ENCODE measurements around the gene CEMIP2.

The CEMIP2 gene

DNA sequence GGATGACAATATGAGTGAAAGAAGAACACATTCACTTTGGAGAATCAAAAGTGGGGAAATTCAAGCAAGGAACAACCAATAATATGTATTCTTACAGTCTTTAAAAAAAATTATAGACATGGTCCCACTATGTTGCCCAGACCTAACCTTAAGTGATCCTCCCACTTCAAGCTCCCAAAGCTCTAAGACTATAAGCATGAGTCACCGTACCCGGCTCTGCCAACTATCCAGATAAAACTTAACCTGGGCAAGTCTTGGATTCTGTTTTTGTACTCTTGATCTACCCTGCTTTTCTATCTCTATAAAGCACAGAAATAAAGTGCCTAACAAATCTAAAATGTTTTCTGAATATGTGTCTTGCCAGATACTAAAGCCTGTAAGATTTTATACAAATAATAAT lies 30.9 kb downstream of the CEMIP2 start:
- Histone ChIP-seq H2BK12ac (ENCODE audit: low read length) (no peak overlapping the region), H3K9me3 (ENCODE audit: insufficient read depth, low read depth, low read length) (no peaks in the 10 kb centered on the region), H2BK120ac (ENCODE audit: insufficient read depth, low read length, poor library complexity) (no peak overlapping the region), H3K4me1 (ENCODE audit: control insufficient read depth in 1 of 2, insufficient read depth in 2 of 2, low read length in 2 of 2) (peaks cover 2 to 9% of the 10 kb centered on the region in 2 experiments), H2AFZ (ENCODE audit: insufficient read depth, low read length, poor library complexity) (no peak overlapping the region), H3K36me3 (ENCODE audit: control insufficient read depth in 1 of 2, insufficient read depth in 2 of 2, low read length in 2 of 2) (peaks cover 19 to 26% of the 10 kb centered on the region in 2 experiments), H3K18ac (ENCODE audit: low read length) (no peak overlapping the region), H3K79me2 (ENCODE audit: control insufficient read depth, insufficient read depth, low read length, poor library complexity) (peaks cover 5% of the 10 kb centered on the region), H2BK5ac (ENCODE audit: low read depth, low read length, poor library complexity) (no peak overlapping the region), H3K79me1 (ENCODE audit: low read length) (peaks cover 12% of the 10 kb centered on the region), H2AK5ac (ENCODE audit: low read length) (no peak overlapping the region), H3K27ac (ENCODE audit: low read depth, low read length) (no peak overlapping the region), H4K91ac (ENCODE audit: low read depth, low read length) (no peak overlapping the region), H3K14ac (ENCODE audit: low read length) (no peak overlapping the region), H4K12ac (ENCODE audit: low read depth, low read length) (no peak overlapping the region), H4K8ac (ENCODE audit: low read depth, low read length) (no peak overlapping the region), H3K4ac (ENCODE audit: low read depth, low read length) (no peak overlapping the region), H3K27me3 (ENCODE audit: insufficient read depth, low read length) (no peaks in the 10 kb centered on the region), H3K23ac (ENCODE audit: low read length) (no peak overlapping the region), H3K9ac (ENCODE audit: low read length) (no peak overlapping the region), H3K4me2 (ENCODE audit: low read length) (no peak overlapping the region), H3K4me3 (ENCODE audit: low read depth, low read length) (no peak overlapping the region)
- no CpG with 5 or more reads among the region's 2 CpGs for WGBS (ENCODE audit: extremely low coverage, insufficient coverage, insufficient read length)
- no peak for DNase-seq

GRCh38 chr9:71736236-71736635 lies 32.1 kb downstream of the CEMIP2 start:
- H3K4ac ChIP-seq (ENCODE audit: low read depth, low read length) = no peak overlapping the region
- no peak overlapping the region for H3K4me2 ChIP-seq (ENCODE audit: low read length)
- H3K9ac ChIP-seq (ENCODE audit: low read length) = no peak overlapping the region
- no peak overlapping the region for H4K8ac ChIP-seq (ENCODE audit: low read depth, low read length)
- H2BK5ac ChIP-seq (ENCODE audit: low read depth, low read length, poor library complexity) = no peak overlapping the region
- no peak overlapping the region for H3K23ac ChIP-seq (ENCODE audit: low read length)
- no peak overlapping the region for H2BK12ac ChIP-seq (ENCODE audit: low read length)
- peaks cover 21 to 29% of the 10 kb centered on the region in 2 experiments for H3K36me3 ChIP-seq (ENCODE audit: control insufficient read depth in 1 of 2, insufficient read depth in 2 of 2, low read length in 2 of 2)
- H3K18ac ChIP-seq (ENCODE audit: low read length) = no peak overlapping the region
- H2AFZ ChIP-seq (ENCODE audit: insufficient read depth, low read length, poor library complexity) = no peak overlapping the region
- WGBS (ENCODE audit: extremely low coverage, insufficient coverage, insufficient read length) = no CpG with 5 or more reads among the region's 4 CpGs
- H4K12ac ChIP-seq (ENCODE audit: low read depth, low read length) = no peak overlapping the region
- H3K9me3 ChIP-seq (ENCODE audit: insufficient read depth, low read depth, low read length) = no peaks in the 10 kb centered on the region
- peaks cover 14% of the 10 kb centered on the region for H3K79me1 ChIP-seq (ENCODE audit: low read length)
- H3K14ac ChIP-seq (ENCODE audit: low read length) = no peak overlapping the region
- H3K79me2 ChIP-seq (ENCODE audit: control insufficient read depth, insufficient read depth, low read length, poor library complexity) = peaks cover 5% of the 10 kb centered on the region
- H3K4me3 ChIP-seq (ENCODE audit: low read depth, low read length) = no peak overlapping the region
- no peak overlapping the region for H4K91ac ChIP-seq (ENCODE audit: low read depth, low read length)
- no peak overlapping the region for H2BK120ac ChIP-seq (ENCODE audit: insufficient read depth, low read length, poor library complexity)
- H2AK5ac ChIP-seq (ENCODE audit: low read length) = no peak overlapping the region
- no peaks in the 10 kb centered on the region for H3K27me3 ChIP-seq (ENCODE audit: insufficient read depth, low read length)
- no peak overlapping the region for H3K27ac ChIP-seq (ENCODE audit: low read depth, low read length)
- H3K4me1 ChIP-seq (ENCODE audit: control insufficient read depth in 1 of 2, insufficient read depth in 2 of 2, low read length in 2 of 2) = peaks cover 2 to 9% of the 10 kb centered on the region in 2 experiments
- peak; percentile 61 to 74 for DNase-seq

DNA sequence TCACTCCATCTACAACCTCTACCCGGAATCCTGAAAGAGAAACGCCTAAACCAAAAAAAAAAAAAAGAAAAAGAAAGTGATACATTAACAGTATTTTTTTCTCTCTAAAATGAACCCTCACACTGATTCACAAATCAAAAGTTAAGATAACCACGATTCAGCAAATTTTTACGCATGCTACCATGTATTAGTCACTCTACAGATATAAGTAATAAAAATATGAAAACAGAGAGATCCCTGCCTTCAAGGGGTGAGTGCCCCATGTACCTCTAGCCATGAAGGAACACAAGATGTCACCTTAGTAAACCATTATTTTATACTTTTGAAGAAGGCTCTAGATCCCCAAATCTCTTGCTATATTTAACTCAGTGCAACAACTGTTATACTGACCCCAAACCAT lies 33.4 kb downstream of the CEMIP2 start:
- no CpG with 5 or more reads among the region's 4 CpGs for WGBS (ENCODE audit: extremely low coverage, insufficient coverage, insufficient read length)
- H4K91ac ChIP-seq (ENCODE audit: low read depth, low read length) = no peak overlapping the region
- H3K4me1 ChIP-seq (ENCODE audit: control insufficient read depth in 1 of 2, insufficient read depth in 2 of 2, low read length in 2 of 2) = peaks cover 4 to 12% of the 10 kb centered on the region in 2 experiments
- no peak overlapping the region for H4K12ac ChIP-seq (ENCODE audit: low read depth, low read length)
- H4K8ac ChIP-seq (ENCODE audit: low read depth, low read length) = no peak overlapping the region
- peaks cover 20 to 31% of the 10 kb centered on the region in 2 experiments for H3K36me3 ChIP-seq (ENCODE audit: control insufficient read depth in 1 of 2, insufficient read depth in 2 of 2, low read length in 2 of 2)
- no peak overlapping the region for H2BK120ac ChIP-seq (ENCODE audit: insufficient read depth, low read length, poor library complexity)
- H3K79me2 ChIP-seq (ENCODE audit: control insufficient read depth, insufficient read depth, low read length, poor library complexity) = peaks cover 6% of the 10 kb centered on the region
- no peak overlapping the region for H2AK5ac ChIP-seq (ENCODE audit: low read length)
- H3K23ac ChIP-seq (ENCODE audit: low read length) = no peak overlapping the region
- peak overlapping the region; percentile 10 for H3K27ac ChIP-seq (ENCODE audit: low read depth, low read length)
- H3K4me3 ChIP-seq (ENCODE audit: low read depth, low read length) = no peak overlapping the region
- no peak overlapping the region for H3K18ac ChIP-seq (ENCODE audit: low read length)
- peak overlapping the region; percentile 33 for H2BK5ac ChIP-seq (ENCODE audit: low read depth, low read length, poor library complexity)
- no peaks in the 10 kb centered on the region for H3K27me3 ChIP-seq (ENCODE audit: insufficient read depth, low read length)
- DNase-seq = no peak
- H3K79me1 ChIP-seq (ENCODE audit: low read length) = peaks cover 11% of the 10 kb centered on the region
- H3K9ac ChIP-seq (ENCODE audit: low read length) = no peak overlapping the region
- H3K9me3 ChIP-seq (ENCODE audit: insufficient read depth, low read depth, low read length) = no peaks in the 10 kb centered on the region
- no peak overlapping the region for H3K14ac ChIP-seq (ENCODE audit: low read length)
- H2AFZ ChIP-seq (ENCODE audit: insufficient read depth, low read length, poor library complexity) = no peak overlapping the region
- no peak overlapping the region for H2BK12ac ChIP-seq (ENCODE audit: low read length)
- no peak overlapping the region for H3K4ac ChIP-seq (ENCODE audit: low read depth, low read length)
- no peak overlapping the region for H3K4me2 ChIP-seq (ENCODE audit: low read length)

DNA sequence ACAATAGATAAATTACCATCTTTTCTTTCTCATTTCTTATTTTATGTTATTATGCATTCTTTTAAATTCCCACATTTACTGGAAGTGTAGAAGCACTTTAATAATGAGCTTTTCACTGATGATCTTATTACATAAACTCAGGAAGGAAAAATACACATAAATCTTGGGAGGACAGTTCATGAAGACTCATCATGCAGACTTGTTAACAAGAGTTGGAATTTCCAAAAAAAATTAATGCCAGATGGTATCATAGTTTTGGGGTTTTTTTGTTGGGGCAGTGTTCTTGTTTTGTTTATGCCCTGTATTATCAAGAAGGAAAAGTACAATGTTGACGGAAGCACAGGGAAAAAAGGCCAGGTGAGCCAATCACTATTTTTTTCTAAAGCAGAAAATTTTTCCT lies 35.1 kb downstream of the CEMIP2 start:
- H3K79me2 ChIP-seq (ENCODE audit: control insufficient read depth, insufficient read depth, low read length, poor library complexity) = peaks cover 4% of the 10 kb centered on the region
- no peak overlapping the region for H3K14ac ChIP-seq (ENCODE audit: low read length)

More for the DNA sequence above, 35.1 kb downstream of the CEMIP2 start:
- H2BK12ac ChIP-seq (ENCODE audit: low read length) = no peak overlapping the region
- H3K4me1 ChIP-seq (ENCODE audit: control insufficient read depth in 1 of 2, insufficient read depth in 2 of 2, low read length in 2 of 2) = peaks cover 4 to 14% of the 10 kb centered on the region in 2 experiments
- H3K36me3 ChIP-seq (ENCODE audit: control insufficient read depth in 1 of 2, insufficient read depth in 2 of 2, low read length in 2 of 2) = peaks cover 27 to 36% of the 10 kb centered on the region in 2 experiments
- no peak overlapping the region for H2BK120ac ChIP-seq (ENCODE audit: insufficient read depth, low read length, poor library complexity)
- no peaks in the 10 kb centered on the region for H3K9me3 ChIP-seq (ENCODE audit: insufficient read depth, low read depth, low read length)
- no CpG with 5 or more reads among the region's 1 CpG for WGBS (ENCODE audit: extremely low coverage, insufficient coverage, insufficient read length)
- H3K18ac ChIP-seq (ENCODE audit: low read length) = no peak overlapping the region
- DNase-seq = no peak
- no peaks in the 10 kb centered on the region for H3K27me3 ChIP-seq (ENCODE audit: insufficient read depth, low read length)
- no peak overlapping the region for H3K4me2 ChIP-seq (ENCODE audit: low read length)
- no peak overlapping the region for H3K9ac ChIP-seq (ENCODE audit: low read length)
- no peak overlapping the region for H2AFZ ChIP-seq (ENCODE audit: insufficient read depth, low read length, poor library complexity)
- H3K4ac ChIP-seq (ENCODE audit: low read depth, low read length) = no peak overlapping the region
- H2BK5ac ChIP-seq (ENCODE audit: low read depth, low read length, poor library complexity) = no peak overlapping the region
- no peak overlapping the region for H4K8ac ChIP-seq (ENCODE audit: low read depth, low read length)
- H3K4me3 ChIP-seq (ENCODE audit: low read depth, low read length) = no peak overlapping the region
- H3K79me1 ChIP-seq (ENCODE audit: low read length) = peaks cover 9% of the 10 kb centered on the region
- peak overlapping the region; percentile 89 for H3K27ac ChIP-seq (ENCODE audit: low read depth, low read length)
- no peak overlapping the region for H3K23ac ChIP-seq (ENCODE audit: low read length)
- no peak overlapping the region for H4K91ac ChIP-seq (ENCODE audit: low read depth, low read length)
- H4K12ac ChIP-seq (ENCODE audit: low read depth, low read length) = no peak overlapping the region
- no peak overlapping the region for H2AK5ac ChIP-seq (ENCODE audit: low read length)

Data from trophoblast cell (in vitro differentiated cells and primary cell).